ENCODE data around the gene HOXD13.

HOXD13 gene

DNA sequence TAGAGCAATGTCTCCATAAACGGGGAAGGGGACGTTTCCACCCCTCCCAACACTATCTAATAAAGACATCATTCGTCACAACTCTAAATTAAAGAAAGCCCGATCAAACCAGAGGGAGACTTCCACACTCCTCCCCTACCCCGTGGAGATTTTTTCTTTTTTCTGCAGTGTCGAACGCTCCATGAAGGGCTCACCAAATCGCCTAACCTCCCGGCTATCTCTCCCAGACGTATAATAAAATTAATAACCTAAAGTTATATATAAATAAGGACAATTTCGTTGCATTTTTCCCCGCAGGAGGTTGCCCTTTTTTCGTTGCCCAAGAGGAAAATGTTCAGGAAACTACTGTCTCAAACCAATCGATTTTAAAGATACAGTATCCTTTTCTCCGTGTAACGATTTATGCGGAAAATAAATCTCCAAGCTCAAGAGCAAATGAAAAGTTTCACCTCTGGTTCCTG is 11.1 kb upstream of the HOXD13 start:
- no peak for DNase-seq

DNA sequence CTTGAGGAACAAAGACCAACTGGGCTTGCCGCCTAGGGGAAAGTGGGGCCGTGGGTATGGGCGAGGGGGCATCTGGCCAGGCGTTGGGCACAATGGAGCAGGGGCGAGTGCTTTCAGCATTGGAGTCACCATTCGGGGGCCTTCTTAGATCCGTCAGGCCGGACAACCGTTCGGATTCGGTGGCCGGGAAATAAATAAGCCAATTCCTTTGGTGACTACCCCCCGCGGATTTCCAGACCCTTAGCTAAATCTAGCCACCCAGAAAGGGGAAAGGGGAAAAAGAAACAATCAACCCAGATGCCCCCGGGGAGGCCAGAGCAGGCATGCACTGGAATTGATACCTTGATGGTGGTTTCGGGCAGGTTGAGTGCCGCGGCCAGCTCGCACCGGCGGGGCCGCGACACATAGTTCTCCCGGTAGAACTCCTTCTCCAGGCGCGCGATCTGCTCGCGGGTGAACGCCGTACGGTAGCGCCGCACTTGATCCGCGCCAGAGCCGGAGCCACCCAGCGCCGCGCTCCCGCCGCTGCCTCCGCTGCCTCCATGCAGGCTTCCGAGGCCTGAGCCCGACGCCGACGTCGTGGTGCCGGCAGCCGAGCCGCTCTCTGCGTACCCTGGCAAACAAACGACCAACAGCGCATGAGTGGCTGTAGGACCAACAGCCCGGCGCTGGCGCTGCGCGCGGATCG is 10.5 kb upstream of the HOXD13 start:
- no peak for DNase-seq

- DNase-seq, result no peak
Measured at GRCh38 chr2:176082525-176082823, 10.0 kb upstream of the HOXD13 start.

DNA sequence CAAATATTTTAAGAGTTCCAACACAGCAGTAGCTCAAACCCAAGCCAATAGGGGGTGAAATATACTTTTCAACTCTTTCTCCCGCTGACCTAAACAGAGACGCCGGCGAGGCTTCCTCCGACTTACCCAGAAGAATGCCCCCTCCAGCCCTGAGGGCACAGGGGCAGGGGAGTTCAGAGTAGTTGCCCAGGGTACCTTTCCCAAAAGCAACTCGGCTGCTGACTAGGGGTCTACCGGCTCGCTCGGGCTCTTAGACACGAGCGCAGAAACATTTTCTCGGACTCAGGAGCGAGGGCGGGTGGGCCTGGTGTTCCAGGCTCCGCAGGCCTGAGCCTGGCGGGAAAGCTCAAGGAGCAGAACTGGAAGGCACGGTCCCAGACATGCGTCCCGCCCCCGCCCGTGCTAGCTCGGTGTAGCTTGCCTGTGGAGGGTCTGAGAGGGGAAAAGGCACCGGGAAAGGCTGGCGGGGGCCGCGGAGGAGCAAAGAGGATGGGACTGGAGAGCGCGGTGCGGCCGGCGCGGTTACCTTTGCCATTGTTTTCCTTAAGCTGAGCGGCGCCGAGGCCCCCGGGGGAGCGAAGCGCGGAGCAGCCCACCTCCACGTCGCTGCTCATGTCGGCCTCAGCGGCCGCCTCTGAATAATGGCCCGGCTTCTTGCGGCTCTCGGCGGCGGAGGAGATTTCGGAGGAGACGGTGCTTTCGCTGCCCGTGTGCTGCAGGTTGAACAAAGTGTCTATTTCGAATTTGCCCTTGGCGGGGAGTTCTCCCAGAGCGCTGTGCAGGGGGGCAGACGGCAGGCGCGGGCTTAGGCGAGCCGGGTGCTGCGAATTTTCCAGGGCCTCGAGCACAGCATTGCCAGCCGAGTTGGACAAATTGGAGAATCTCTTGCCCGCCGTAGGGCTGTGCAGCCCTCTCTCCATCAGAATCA is 9.4 kb upstream of the HOXD13 start:
- DNase-seq, result no peak

DNA sequence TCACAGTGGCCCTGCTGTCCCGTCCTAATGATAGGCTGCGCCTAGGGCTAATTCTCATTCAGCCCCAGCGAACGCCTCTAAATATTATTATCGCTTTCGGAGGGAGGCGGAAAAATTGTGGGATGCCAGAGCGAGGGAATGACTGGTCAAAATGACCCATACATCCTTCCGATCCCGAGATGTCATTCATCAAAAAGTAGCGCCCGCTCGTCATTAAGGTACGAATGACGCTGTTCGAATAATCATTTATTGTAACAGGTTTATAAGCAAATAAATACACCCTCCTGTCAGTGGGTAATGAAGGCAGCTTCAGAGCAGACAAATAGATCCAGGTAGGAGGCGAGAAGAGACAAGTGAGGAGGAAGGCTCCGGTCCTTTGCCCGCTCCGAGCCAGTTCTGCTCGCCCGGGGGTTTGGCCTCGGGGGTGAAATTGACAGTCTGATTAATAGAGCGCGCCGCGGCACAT is 8.7 kb upstream of the HOXD13 start, which contains the start of gene EVX2:
Gene EVX2, minus strand, starts transcription at position 167 of the 466 bp plus-strand sequence. CDS start 186 bp downstream, outside the sequence.
- DNase-seq, result no peak

- no peak for DNase-seq
Measured at GRCh38 chr2:176084611-176085119, 7.9 kb upstream of the HOXD13 start.

- no peak for DNase-seq
Measured at GRCh38 chr2:176085120-176085788, 7.3 kb upstream of the HOXD13 start.

DNA sequence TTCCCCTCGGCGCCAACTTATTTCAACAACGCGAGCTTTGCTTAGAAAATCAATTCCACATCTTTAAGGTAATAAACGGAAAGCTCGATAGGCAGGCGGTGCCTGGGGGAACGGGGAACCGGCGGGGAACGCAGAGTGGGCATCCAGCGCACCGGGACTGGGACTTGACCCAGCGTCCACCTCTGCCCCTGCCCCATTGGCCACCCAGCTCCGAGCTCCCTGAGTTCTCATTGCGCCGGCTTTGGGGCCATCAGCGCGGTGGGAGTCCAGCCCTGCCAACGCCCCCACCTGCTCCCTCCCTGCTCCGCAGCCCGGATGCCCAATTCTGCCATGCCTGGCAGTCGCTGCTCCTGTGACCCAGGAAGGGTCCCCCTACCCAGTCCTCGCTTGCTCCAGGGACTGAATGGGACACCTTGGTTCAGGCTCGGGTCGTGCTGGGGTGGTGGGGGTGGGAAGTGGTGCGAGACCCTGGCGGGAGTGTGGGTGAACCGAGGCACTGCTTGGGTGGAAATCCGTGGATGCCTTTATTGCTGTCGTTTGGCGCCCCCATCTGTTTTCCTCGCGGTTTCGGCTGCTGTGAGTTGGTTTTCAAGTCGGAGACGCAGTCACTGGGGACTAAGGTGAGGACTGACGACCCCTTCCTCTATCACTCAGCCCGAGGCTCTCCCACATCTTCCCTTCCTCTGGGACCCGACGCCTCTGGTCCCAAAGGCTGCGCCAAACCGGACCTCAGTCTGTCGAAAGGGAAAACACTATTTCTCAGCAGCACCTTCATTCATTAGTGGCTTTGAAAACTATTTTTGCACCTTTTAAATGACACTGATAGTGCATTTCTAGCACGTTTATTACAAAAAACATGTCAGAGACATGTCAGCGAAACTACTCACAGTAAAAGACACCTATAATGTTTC is 6.4 kb upstream of the HOXD13 start:
- DNase-seq, result no peak

- no peak for DNase-seq
Measured at GRCh38 chr2:176087330-176088047, 5.0 kb upstream of the HOXD13 start.

GRCh38 chr2:176088048-176088936 is 4.2 kb upstream of the HOXD13 start:
- no peak for DNase-seq

DNA sequence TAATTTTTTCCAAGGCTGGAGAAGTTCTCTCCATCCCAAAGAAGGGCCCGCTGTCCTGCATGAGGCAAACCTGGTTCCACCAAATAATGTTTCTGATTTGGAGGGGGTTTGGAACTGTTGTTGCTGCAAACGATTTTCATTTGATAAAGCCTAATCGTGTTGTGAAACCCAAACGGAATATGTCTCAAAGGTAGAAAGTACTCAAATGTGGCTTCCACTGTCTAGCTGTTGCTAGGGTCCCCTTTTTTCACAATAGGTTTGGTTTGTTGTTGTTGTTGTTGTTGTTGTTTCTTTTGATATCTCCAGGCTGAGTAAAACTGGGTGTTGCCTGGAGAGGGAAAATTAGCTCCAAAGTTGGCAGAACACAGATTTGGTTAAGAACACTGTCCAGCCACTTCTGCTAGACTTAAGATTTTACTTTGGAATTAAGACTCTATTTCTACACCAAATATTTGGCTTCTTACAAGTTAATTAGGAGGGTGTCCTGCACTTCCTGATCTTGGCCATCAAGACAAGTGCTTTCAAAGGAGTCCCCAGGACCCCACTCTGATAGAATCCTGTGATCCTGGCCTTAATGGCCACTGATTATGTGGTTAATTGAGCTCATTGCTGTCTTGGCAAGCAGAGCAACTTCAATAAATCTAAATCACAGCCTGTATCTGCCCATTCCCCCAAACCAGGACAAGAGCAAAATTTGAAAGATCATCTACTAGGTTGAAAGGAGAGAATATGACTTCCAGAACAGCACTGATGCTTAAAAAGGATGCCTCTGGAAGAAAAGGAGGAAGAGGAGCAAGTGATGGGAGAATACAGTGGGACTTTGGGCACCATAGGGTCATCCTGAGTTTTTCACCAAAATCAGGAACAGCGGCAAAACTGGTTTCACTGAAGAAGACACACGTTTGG is 3.3 kb upstream of the HOXD13 start:
- DNase-seq, result no peak

DNA sequence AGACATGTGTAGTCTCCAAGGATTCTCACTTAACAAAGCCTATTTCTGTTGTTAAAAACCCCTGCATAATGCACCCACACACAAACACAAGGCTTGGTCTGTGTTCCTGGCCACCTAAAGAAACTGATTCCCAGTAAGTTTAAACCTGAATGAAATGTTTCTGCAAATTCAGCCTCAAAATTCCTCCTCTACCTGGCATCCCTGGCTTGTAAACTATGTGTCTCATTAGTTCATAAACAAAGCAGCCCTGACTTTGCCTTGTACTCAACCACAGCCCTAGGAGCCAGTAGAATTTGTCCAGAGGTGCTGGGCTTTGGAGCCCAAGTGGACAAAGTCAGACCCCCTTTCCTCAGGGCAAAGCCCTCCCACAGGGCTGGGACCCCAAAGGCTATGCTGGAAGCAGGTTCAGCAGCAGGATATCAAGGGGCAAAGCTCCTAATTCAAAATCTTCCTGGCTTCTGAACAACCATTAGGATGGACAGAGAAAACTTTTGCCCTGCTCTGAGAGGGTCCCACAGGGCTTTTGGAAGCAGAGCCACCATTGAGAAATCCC is 2.6 kb upstream of the HOXD13 start:
- DNase-seq, result no peak

- no peak for DNase-seq
Measured at GRCh38 chr2:176090862-176091261, 1.7 kb upstream of the HOXD13 start.

DNA sequence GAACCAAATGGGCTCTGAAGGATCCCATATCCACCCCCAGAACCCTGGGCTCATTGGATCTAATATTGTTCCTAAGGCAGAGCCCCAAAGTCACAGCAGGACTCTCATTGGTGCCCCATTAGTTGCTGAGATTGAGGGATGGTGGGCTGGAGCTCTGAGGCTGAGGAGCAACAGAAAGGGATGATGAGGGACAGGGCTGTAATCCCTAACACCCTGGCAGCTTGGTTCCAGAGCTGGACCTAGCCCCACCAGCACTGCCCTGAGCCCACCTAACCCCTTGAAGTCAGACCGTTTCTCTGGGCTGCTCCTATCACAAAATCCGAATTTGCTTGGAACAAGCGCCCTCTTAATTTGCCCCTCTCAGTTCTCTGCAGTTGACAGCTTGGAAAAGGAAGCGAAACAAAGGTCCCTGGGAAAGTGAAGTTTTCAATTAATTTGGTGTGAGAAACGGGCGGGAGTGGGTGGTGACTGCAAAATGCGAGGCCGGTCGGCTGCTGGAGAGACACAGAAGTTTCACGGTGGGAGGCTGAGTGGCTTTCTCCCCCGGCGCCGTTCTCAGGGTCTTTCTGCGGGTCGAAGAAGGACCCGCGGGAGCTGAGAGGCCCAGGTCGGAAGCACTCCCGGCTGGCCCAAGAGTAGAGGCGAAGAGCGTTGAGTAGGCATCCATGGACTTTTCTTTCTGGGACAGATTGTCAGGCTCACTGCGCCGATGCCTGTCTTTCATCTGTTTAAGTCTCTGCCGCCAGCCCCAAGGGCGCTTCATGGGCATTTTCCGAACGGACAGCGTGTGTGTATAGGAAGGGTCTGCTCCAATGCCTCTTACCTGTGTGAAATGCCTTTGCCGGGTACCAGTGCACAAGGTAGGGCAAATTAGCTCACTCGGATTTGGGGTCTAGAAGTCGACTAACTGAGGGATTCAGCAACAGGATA is 927 bp upstream of the HOXD13 start:
- DNase-seq, result no peak

DNA sequence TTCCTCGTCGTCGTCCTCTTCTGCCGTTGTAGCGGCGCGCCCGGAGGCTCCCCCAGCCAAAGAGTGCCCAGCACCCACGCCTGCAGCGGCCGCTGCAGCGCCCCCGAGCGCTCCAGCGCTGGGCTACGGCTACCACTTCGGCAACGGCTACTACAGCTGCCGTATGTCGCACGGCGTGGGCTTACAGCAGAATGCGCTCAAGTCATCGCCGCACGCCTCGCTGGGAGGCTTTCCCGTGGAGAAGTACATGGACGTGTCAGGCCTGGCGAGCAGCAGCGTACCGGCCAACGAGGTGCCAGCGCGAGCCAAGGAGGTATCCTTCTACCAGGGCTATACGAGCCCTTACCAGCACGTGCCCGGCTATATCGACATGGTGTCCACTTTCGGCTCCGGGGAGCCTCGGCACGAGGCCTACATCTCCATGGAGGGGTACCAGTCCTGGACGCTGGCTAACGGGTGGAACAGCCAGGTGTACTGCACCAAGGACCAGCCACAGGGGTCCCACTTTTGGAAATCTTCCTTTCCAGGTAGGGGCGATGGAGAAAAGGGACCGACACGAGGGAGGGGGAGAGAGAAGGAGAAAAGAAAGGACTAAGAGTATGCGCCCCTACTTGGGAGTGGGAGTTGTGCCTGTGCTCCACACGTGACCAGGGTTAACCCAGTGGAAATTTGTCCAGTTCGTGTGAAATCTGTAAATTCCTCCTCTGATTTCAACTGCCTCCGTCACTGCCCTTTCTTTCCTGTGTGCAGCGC is 800 bp downstream of the HOXD13 start:
- no peak for DNase-seq

DNA sequence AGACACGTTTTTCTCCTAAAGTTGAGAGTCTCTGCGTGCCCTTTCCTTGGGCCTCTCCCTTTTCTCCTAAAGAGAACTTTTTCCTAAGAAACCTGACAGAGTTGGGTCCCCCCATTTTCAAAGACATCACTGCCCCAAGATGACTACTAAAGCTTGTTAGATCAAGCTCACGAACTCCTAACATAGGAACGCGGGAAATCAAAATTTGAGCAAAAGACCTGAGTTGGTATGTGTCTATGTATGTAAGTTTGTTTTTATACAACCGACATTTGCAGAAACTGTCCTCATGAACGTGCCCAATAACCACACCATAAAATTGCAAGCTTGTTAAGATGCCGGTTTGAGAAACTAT is 1.4 kb downstream of the HOXD13 start:
- DNase-seq, result no peak

- DNase-seq, result no peak
Measured at GRCh38 chr2:176094349-176094748, 1.8 kb downstream of the HOXD13 start.

Data from activated gamma-delta T cell treated with Interleukin-2 at 50 U/mL for 16 hours (primary cell).